OCI-LY3 (cell line): ENCODE measurements around the gene OTUD5.

ENCODE experiments used
- CTCF ChIP-seq: fragments of 200-600, 300-600 bp; sonication (generic); IDR thresholded peaks from 2 replicates; pipeline ENCODE4 v1.5.1; 2014; ENCODE audit warnings: antibody characterized with exemption, low read length, low read depth
- EZH2phosphoT487 ChIP-seq: fragments of 200-600 bp; shearing (Covaris generic); IDR thresholded peaks from 2 replicates; pipeline ENCODE4 v1.6.1; 2018; ENCODE audit warnings: antibody characterized with exemption, mixed run types, low read depth

- TF ChIP-seq CTCF (no peak), EZH2phosphoT487 (no peak)
Measured at GRCh38 chrX:48948589-48948988, 8.8 kb downstream of the OTUD5 start.
